Activated T-helper 1 cell treated with anti-CD3 and anti-CD28 coated beads, Interleukin-12 subunit alpha, Interleukin-12 subunit beta, Interleukin-2, Interleukin-4 antibody, amounts not matched to agents 30 ng/mL and 10 ng/mL and 1 ng/mL, durations not matched to agents 14 hours and 24 hours and 36 hours (primary cell): ENCODE measurements around the gene TOX2. TPM values are rescaled to one million over a fixed set of nuclear protein-coding genes. Genes with fewer than 3 reads are reported as not detected.

Experiments used
- DNase-seq: peaks from one replicate; pipeline ENCODE4 v3.0.0; 2021; ENCODE audit warnings: low spot score
- H3K27ac Mint-ChIP-seq: one replicate; pipeline ENCODE4 v1.8.0; 2021; ENCODE audit warnings: mild to moderate bottlenecking, mixed read lengths
- H3K27me3 Mint-ChIP-seq: one replicate; pipeline ENCODE4 v1.8.0; 2022; ENCODE audit warnings: mild to moderate bottlenecking, moderate library complexity, mixed read lengths; ENCODE audit not compliant: insufficient read depth
- H3K36me3 Mint-ChIP-seq: one replicate; pipeline ENCODE4 v1.8.0; 2021; ENCODE audit warnings: low read depth, mixed read lengths
- H3K4me1 Mint-ChIP-seq: one replicate; pipeline ENCODE4 v1.8.0; 2021; ENCODE audit warnings: low read depth, mixed read lengths
- H3K4me3 Mint-ChIP-seq: one replicate; pipeline ENCODE4 v1.8.0; 2021; ENCODE audit warnings: mild to moderate bottlenecking, moderate library complexity, mixed read lengths
- H3K9me3 Mint-ChIP-seq: one replicate; pipeline ENCODE4 v1.8.0; 2021; ENCODE audit warnings: mixed read lengths
- intact Hi-C: fragments of 100-400 bp; cut with micrococcal nuclease; formaldehyde crosslinking; loops from one replicate; pipeline ENCODE4 v1.15.1; 2024
- total RNA-seq: library from RNA; stranded (reverse); gene quantifications from 2 replicates; pipeline ENCODE4 v1.2.3, GENCODE V29; 2022

The TOX2 gene
- total RNA-seq, 1 donor from 2014 or later: 4.0 TPM

DNA sequence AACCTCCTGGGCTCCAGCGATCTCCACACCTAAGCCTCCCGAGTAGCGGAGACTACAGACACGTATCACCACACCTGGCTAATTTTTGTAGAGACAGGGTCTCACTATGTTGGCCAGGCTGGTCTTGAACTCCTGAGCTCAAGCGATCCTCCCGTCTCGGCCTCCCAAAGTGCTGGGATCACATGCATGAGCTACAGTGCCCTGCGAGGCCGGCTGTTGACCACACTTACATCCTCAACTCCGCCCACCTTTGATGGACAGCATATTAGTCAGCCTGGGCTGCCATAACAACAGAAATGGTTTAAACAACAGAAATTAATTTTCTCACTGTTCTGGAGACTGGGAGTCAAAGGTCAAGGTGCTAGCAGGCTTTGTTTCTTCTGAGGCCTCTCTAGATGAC, 164.6 kb downstream of the TOX2 start:
- Mint-ChIP-seq H3K9me3 (no peaks in the 10 kb centered on the region), H3K27me3 (peaks cover 7% of the 10 kb centered on the region), H3K27ac (no peak overlapping the region), H3K4me3 (no peak overlapping the region), H3K36me3 (peaks cover 2% of the 10 kb centered on the region), H3K4me1 (peaks cover 46% of the 10 kb centered on the region)
- no peak for DNase-seq
- intact Hi-C loops: no loop called here

- peaks cover 6% of the 10 kb centered on the region for H3K27me3 Mint-ChIP-seq
- intact Hi-C loops: loop anchor here (1.0 to 5.0 kb wide), 8 partner anchors 11 to 631 kb away; partner anchors contain the start of genes IFT52 and TOX2
- no peak for DNase-seq
- H3K4me1 Mint-ChIP-seq: peaks cover 38% of the 10 kb centered on the region
- H3K27ac Mint-ChIP-seq: no peak overlapping the region
- H3K36me3 Mint-ChIP-seq: peaks cover 2% of the 10 kb centered on the region
- H3K4me3 Mint-ChIP-seq: no peak overlapping the region
- no peaks in the 10 kb centered on the region for H3K9me3 Mint-ChIP-seq
Observed at GRCh38 chr20:44080064-44080463, 165.4 kb downstream of the TOX2 start.

GRCh38 chr20:44080646-44081267, 166.1 kb downstream of the TOX2 start:
- no peaks in the 10 kb centered on the region for H3K36me3 Mint-ChIP-seq
- no peak overlapping the region for H3K27ac Mint-ChIP-seq
- H3K4me1 Mint-ChIP-seq: peaks cover 31% of the 10 kb centered on the region
- H3K4me3 Mint-ChIP-seq: no peak overlapping the region
- H3K9me3 Mint-ChIP-seq: no peaks in the 10 kb centered on the region
- peaks cover 4% of the 10 kb centered on the region for H3K27me3 Mint-ChIP-seq
- intact Hi-C loops: loop anchor here (1.0 to 5.0 kb wide), 8 partner anchors 11 to 631 kb away; partner anchors contain the start of genes IFT52 and TOX2
- DNase-seq: peak; percentile 55

GRCh38 chr20:44081476-44081875, 166.8 kb downstream of the TOX2 start:
- intact Hi-C loops: loop anchor here (5.0 kb wide), 1 partner anchor 169 kb away; the partner anchor contains the start of gene TOX2
- no peak for DNase-seq
- H3K36me3 Mint-ChIP-seq: no peaks in the 10 kb centered on the region
- H3K27ac Mint-ChIP-seq: no peak overlapping the region
- H3K9me3 Mint-ChIP-seq: no peaks in the 10 kb centered on the region
- H3K4me3 Mint-ChIP-seq: no peak overlapping the region
- H3K4me1 Mint-ChIP-seq: peaks cover 30% of the 10 kb centered on the region
- peaks cover 7% of the 10 kb centered on the region for H3K27me3 Mint-ChIP-seq

DNA sequence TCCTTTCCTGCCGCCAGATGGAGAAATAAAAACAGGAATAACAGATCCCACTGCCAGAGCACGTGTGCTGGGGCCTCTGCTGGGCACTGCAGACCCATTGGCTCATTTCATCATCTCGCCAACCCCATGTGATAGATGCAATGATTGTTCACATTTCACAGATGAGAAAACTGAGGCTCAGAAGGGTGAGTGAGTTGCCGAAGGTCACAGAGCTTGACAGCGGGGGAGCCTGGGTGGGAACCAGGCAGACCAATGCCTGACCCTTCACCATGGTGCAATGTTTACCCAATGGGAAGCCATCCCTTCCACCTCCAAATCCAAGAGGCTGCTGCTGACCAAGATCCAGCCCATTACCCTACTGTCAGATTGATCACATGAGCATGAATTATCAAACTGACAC, 167.2 kb downstream of the TOX2 start:
- no peaks in the 10 kb centered on the region for H3K9me3 Mint-ChIP-seq
- intact Hi-C loops: loop anchor here (5.0 kb wide), 1 partner anchor 170 kb away; the partner anchor contains the start of gene TOX2
- no peak for DNase-seq
- H3K36me3 Mint-ChIP-seq: no peaks in the 10 kb centered on the region
- H3K27ac Mint-ChIP-seq: no peak overlapping the region
- peaks cover 30% of the 10 kb centered on the region for H3K4me1 Mint-ChIP-seq
- no peak overlapping the region for H3K4me3 Mint-ChIP-seq
- peaks cover 7% of the 10 kb centered on the region for H3K27me3 Mint-ChIP-seq

- intact Hi-C loops: loop anchor here (5.0 kb wide), 1 partner anchor 171 kb away; the partner anchor contains the start of gene TOX2
- no peaks in the 10 kb centered on the region for H3K9me3 Mint-ChIP-seq
- H3K4me3 Mint-ChIP-seq: no peak overlapping the region
- H3K4me1 Mint-ChIP-seq: peaks cover 25% of the 10 kb centered on the region
- H3K36me3 Mint-ChIP-seq: no peaks in the 10 kb centered on the region
- H3K27ac Mint-ChIP-seq: no peak overlapping the region
- no peak for DNase-seq
- H3K27me3 Mint-ChIP-seq: peaks cover 4% of the 10 kb centered on the region
Observed at GRCh38 chr20:44083220-44083933, 168.7 kb downstream of the TOX2 start.

DNA sequence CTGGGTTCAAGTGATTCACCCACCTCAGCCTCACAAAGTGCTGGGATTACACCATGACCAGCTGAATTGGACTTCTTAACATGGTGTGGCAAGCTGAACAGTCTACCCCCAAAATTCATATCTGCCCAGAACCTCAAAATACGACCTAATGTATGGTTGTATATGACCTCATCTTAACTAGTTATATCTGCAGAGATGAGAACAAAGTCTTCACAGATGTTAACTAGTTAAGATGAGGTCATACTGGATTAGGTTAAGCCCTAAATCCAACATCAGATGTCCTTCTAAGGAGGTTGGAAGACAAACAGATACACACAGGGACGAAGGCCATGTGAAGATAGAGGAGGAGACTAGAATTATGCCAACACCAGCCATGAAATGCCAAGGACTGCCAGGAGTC, 169.8 kb downstream of the TOX2 start:
- no peak for DNase-seq
- Mint-ChIP-seq H3K4me1 (peaks cover 19% of the 10 kb centered on the region), H3K9me3 (no peaks in the 10 kb centered on the region), H3K27me3 (peaks cover 4% of the 10 kb centered on the region), H3K36me3 (no peaks in the 10 kb centered on the region), H3K4me3 (no peak overlapping the region), H3K27ac (no peak overlapping the region)
- intact Hi-C loops: loop anchor here (5.0 kb wide), 1 partner anchor 172 kb away; the partner anchor contains the start of gene TOX2

DNA sequence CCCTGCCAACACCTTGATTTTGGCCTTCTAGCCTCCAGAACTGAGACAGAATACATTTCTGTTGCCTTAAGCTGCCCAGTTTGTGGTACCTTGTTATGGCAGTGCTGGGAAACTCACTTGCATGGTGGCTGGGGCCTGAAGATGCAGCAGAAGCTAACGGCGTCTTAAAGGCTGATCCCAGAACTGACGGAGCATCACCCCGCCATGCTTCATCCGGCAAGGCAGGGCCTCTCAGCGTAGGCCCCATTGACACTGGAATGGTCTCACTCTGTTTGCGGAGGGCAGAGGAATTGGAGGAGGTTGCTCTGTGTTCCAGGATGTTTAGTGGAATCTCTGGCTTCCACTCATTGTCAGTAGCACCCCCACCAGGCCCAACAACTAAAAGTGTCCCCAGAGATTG, 170.2 kb downstream of the TOX2 start:
- no peaks in the 10 kb centered on the region for H3K9me3 Mint-ChIP-seq
- no peak overlapping the region for H3K27ac Mint-ChIP-seq
- no peaks in the 10 kb centered on the region for H3K36me3 Mint-ChIP-seq
- H3K4me3 Mint-ChIP-seq: no peak overlapping the region
- intact Hi-C loops: loop anchor here (5.0 kb wide), 1 partner anchor 173 kb away; the partner anchor contains the start of gene TOX2
- no peak for DNase-seq
- peaks cover 17% of the 10 kb centered on the region for H3K4me1 Mint-ChIP-seq
- H3K27me3 Mint-ChIP-seq: peaks cover 4% of the 10 kb centered on the region

- H3K9me3 Mint-ChIP-seq: no peaks in the 10 kb centered on the region
- H3K4me1 Mint-ChIP-seq: peaks cover 8% of the 10 kb centered on the region
- no peak overlapping the region for H3K27ac Mint-ChIP-seq
- intact Hi-C loops: no loop called here
- DNase-seq: no peak
- H3K36me3 Mint-ChIP-seq: no peaks in the 10 kb centered on the region
- peaks cover 3% of the 10 kb centered on the region for H3K27me3 Mint-ChIP-seq
- H3K4me3 Mint-ChIP-seq: no peak overlapping the region
Observed at GRCh38 chr20:44085616-44086434, 171.2 kb downstream of the TOX2 start.

- Mint-ChIP-seq H3K36me3 (no peaks in the 10 kb centered on the region), H3K4me3 (no peak overlapping the region), H3K4me1 (peaks cover 6% of the 10 kb centered on the region), H3K27me3 (peaks cover 3% of the 10 kb centered on the region), H3K27ac (peak overlapping the region; percentile 14), H3K9me3 (no peaks in the 10 kb centered on the region)
- DNase-seq: no peak
- intact Hi-C loops: no loop called here
Observed at GRCh38 chr20:44087051-44087856, 172.6 kb downstream of the TOX2 start.

DNA sequence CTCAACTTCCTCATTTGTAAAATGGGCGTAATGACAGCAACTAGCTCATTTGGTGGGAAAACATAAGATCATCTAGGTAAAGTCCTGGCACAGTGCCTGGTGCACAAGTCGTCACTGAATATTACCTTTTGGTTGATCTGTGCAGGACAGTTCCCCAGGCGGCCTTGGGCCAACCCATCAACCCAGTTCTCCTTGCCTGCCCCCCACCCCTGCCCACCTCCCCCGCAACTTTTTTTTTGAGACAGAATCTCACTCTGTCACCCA, 173.1 kb downstream of the TOX2 start:
- Mint-ChIP-seq H3K9me3 (no peaks in the 10 kb centered on the region), H3K27me3 (peaks cover 3% of the 10 kb centered on the region), H3K4me3 (no peak overlapping the region), H3K36me3 (no peaks in the 10 kb centered on the region), H3K4me1 (peaks cover 6% of the 10 kb centered on the region), H3K27ac (no peak overlapping the region)
- no peak for DNase-seq
- intact Hi-C loops: no loop called here

GRCh38 chr20:44089987-44090674, 175.5 kb downstream of the TOX2 start:
- Mint-ChIP-seq H3K4me3 (no peak overlapping the region), H3K27ac (no peak overlapping the region), H3K4me1 (peaks cover 4% of the 10 kb centered on the region), H3K9me3 (no peaks in the 10 kb centered on the region), H3K36me3 (no peaks in the 10 kb centered on the region), H3K27me3 (peaks cover 5% of the 10 kb centered on the region)
- no peak for DNase-seq
- intact Hi-C loops: no loop called here
